Brain microvascular endothelial cell (primary cell): Measurements from ENCODE around the gene EEIG1.

Experiments used
- DNase-seq: peaks from one replicate; pipeline ENCODE4 v3.0.0-alpha.2; 2020
- H3K27ac ChIP-seq: fragments of 250-450 bp; sonication (Bioruptor Pico); 2 replicates; pipeline ENCODE4 v1.5.1; 2020; ENCODE audit warnings: mild to moderate bottlenecking, moderate library complexity
- H3K27me3 ChIP-seq: fragments of 250-450 bp; sonication (Bioruptor Pico); replicated peaks from 2 replicates; pipeline ENCODE4 v1.5.1; 2020; ENCODE audit warnings: mild to moderate bottlenecking
- H3K36me3 ChIP-seq: fragments of 250-450 bp; sonication (Bioruptor Pico); replicated peaks from 2 replicates; pipeline ENCODE4 v1.5.1; 2020; ENCODE audit warnings: mild to moderate bottlenecking
- H3K4me3 ChIP-seq: 2 replicates; pipeline ENCODE4 v1.5.1; 2011; ENCODE audit warnings: low read depth, mild to moderate bottlenecking, control low read depth, low read length, moderate library complexity
- CTCF ChIP-seq: IDR thresholded peaks from 2 replicates; pipeline ENCODE4 v1.5.1; 2011; ENCODE audit warnings: low read depth, mild to moderate bottlenecking, moderate library complexity, low read length, control low read depth, inconsistent platforms; ENCODE audit errors: missing control alignments
- in situ Hi-C: cut with HindIII; loops from 2 replicates; pipeline ENCODE4 v1.10.0; 2017; ENCODE audit warnings: low sequenced_read_pairs, low pct_ligation_motif_present

EEIG1 gene

GRCh38 chr9:127999461-127999860 is 18.7 kb upstream of the EEIG1 start:
- in situ Hi-C loops: no loop called here
- TF ChIP-seq CTCF: no peak
- Histone ChIP-seq H3K27ac (no peak overlapping the region), H3K27me3 (no peaks in the 10 kb centered on the region), H3K4me3 (no peak overlapping the region), H3K36me3 (no peaks in the 10 kb centered on the region)
- no peak for DNase-seq

GRCh38 chr9:127993721-127994120 is 12.9 kb upstream of the EEIG1 start:
- in situ Hi-C loops: no loop called here

GRCh38 chr9:127991757-127992274 is 11.0 kb upstream of the EEIG1 start:
- in situ Hi-C loops: no loop called here
- DNase-seq: no peak
- H3K36me3 ChIP-seq: no peaks in the 10 kb centered on the region
- no peak overlapping the region for H3K4me3 ChIP-seq
- TF ChIP-seq CTCF: no peak
- no peak overlapping the region for H3K27ac ChIP-seq
- no peaks in the 10 kb centered on the region for H3K27me3 ChIP-seq

More at GRCh38 chr9:127993721-127994120, 12.9 kb upstream of the EEIG1 start:
- TF ChIP-seq CTCF: no peak
- no peaks in the 10 kb centered on the region for H3K27me3 ChIP-seq
- DNase-seq: no peak
- no peaks in the 10 kb centered on the region for H3K36me3 ChIP-seq
- no peak overlapping the region for H3K4me3 ChIP-seq
- H3K27ac ChIP-seq: no peak overlapping the region

- no peaks in the 10 kb centered on the region for H3K27me3 ChIP-seq
- H3K36me3 ChIP-seq: no peaks in the 10 kb centered on the region
- in situ Hi-C loops: no loop called here
- no peak overlapping the region for H3K27ac ChIP-seq
- no peak for TF ChIP-seq CTCF
- no peak overlapping the region for H3K4me3 ChIP-seq
- no peak for DNase-seq
These were observed 10.4 kb upstream of the EEIG1 start for GRCh38 chr9:127991017-127991756.

- no peak overlapping the region for H3K27ac ChIP-seq
- no peaks in the 10 kb centered on the region for H3K36me3 ChIP-seq
- no peak overlapping the region for H3K4me3 ChIP-seq
- no peaks in the 10 kb centered on the region for H3K27me3 ChIP-seq
- in situ Hi-C loops: no loop called here
- DNase-seq: no peak
- TF ChIP-seq CTCF: no peak
These were observed 9.8 kb upstream of the EEIG1 start for GRCh38 chr9:127990554-127990953.

GRCh38 chr9:127989094-127989493 is 8.3 kb upstream of the EEIG1 start:
- no peak for TF ChIP-seq CTCF
- Histone ChIP-seq H3K36me3 (no peaks in the 10 kb centered on the region), H3K27me3 (no peaks in the 10 kb centered on the region), H3K27ac (no peak overlapping the region), H3K4me3 (no peak overlapping the region)
- no peak for DNase-seq
- in situ Hi-C loops: no loop called here
